HepG2 (cell line): ENCODE results near the gene KPNB1. TPM values are rescaled to one million over a fixed set of nuclear protein-coding genes. Genes with fewer than 3 reads are reported as not detected.

Source experiments
- AGO2 ChIP-seq: fragments of 200-400 bp; formaldehyde crosslinking; optimal IDR thresholded peaks from 2 replicates; pipeline ENCODE3; 2017; ENCODE audit warnings: mild to moderate bottlenecking, low read depth, low read length, moderate library complexity
- BHLHE40 ChIP-seq: IDR thresholded peaks from 2 replicates; pipeline ENCODE4 v1.6.1; 2011; ENCODE audit warnings: low read length, improper control_type of control experiment
- CEBPG ChIP-seq: IDR thresholded peaks from 2 replicates; pipeline ENCODE4 v1.6.1; 2016
- GABPA ChIP-seq, 2 experiments: IDR thresholded peaks; 2 replicates each; pipeline ENCODE4 v1.6.1; 2011 to 2016; ENCODE audit warnings: low read depth in 2 of 2, low read length in 1 of 2, missing biosample characterization in 1 of 2, missing genetic modification characterization in 1 of 2
- KDM5B ChIP-seq: sonication (generic); formaldehyde crosslinking; IDR thresholded peaks from 2 replicates; pipeline ENCODE4 v1.4.0; 2020; ENCODE audit warnings: missing genetic modification reagents, mild to moderate bottlenecking, borderline replicate concordance
- MED13 ChIP-seq: sonication (generic); formaldehyde crosslinking; IDR thresholded peaks from 2 replicates; pipeline ENCODE4 v1.5.0; 2020; ENCODE audit warnings: missing genetic modification reagents
- MZF1 ChIP-seq: sonication (generic); formaldehyde crosslinking; IDR thresholded peaks from 2 replicates; pipeline ENCODE4 v1.8.1; 2023; ENCODE audit warnings: mild to moderate bottlenecking, missing genetic modification reagents, borderline replicate concordance
- NFATC3 ChIP-seq: sonication (generic); formaldehyde crosslinking; IDR thresholded peaks from 2 replicates; pipeline ENCODE4 v1.5.1; 2020; ENCODE audit warnings: mild to moderate bottlenecking, missing genetic modification reagents
- NFIB ChIP-seq: sonication (generic); formaldehyde crosslinking; IDR thresholded peaks from 2 replicates; pipeline ENCODE4 v1.9.0; 2021; ENCODE audit warnings: missing genetic modification reagents, mild to moderate bottlenecking, borderline replicate concordance
- NFIC ChIP-seq: IDR thresholded peaks from 2 replicates; pipeline ENCODE4 v1.6.1; 2012; ENCODE audit warnings: mild to moderate bottlenecking, low read length, inconsistent platforms
- NR1H2 ChIP-seq: sonication (generic); formaldehyde crosslinking; IDR thresholded peaks from 2 replicates; pipeline ENCODE4 v1.8.1; 2022; ENCODE audit warnings: low read depth, missing genetic modification reagents, borderline replicate concordance
- PHF8 ChIP-seq: sonication (generic); formaldehyde crosslinking; IDR thresholded peaks from 2 replicates; pipeline ENCODE4 v1.5.0; 2020; ENCODE audit warnings: missing genetic modification reagents
- RNF219 ChIP-seq: sonication (generic); formaldehyde crosslinking; IDR thresholded peaks from 2 replicates; pipeline ENCODE4 v1.5.0; 2020; ENCODE audit warnings: mild to moderate bottlenecking, missing genetic modification reagents
- YEATS4 ChIP-seq: sonication (generic); formaldehyde crosslinking; IDR thresholded peaks from 2 replicates; pipeline ENCODE4 v1.4.0; 2020; ENCODE audit warnings: missing genetic modification reagents, borderline replicate concordance
- ZBTB2 ChIP-seq: sonication (generic); formaldehyde crosslinking; IDR thresholded peaks from 2 replicates; pipeline ENCODE4 v1.8.0; 2022; ENCODE audit warnings: low read depth, missing genetic modification reagents
- ZFP36L1 ChIP-seq: sonication (generic); formaldehyde crosslinking; IDR thresholded peaks from 2 replicates; pipeline ENCODE4 v1.8.0; 2022; ENCODE audit warnings: mild to moderate bottlenecking, missing genetic modification reagents, moderate library complexity
- ZNF253 ChIP-seq: sonication (generic); formaldehyde crosslinking; IDR thresholded peaks from 2 replicates; pipeline ENCODE4 v1.8.0; 2022; ENCODE audit warnings: mild to moderate bottlenecking, missing genetic modification reagents, borderline replicate concordance
- ZNF34 ChIP-seq: sonication (generic); formaldehyde crosslinking; IDR thresholded peaks from 2 replicates; pipeline ENCODE4 v1.4.0; 2020; ENCODE audit warnings: mild to moderate bottlenecking, missing genetic modification reagents, borderline replicate concordance
- ZNF383 ChIP-seq: sonication (generic); formaldehyde crosslinking; IDR thresholded peaks from 2 replicates; pipeline ENCODE4 v1.4.0; 2020; ENCODE audit warnings: missing genetic modification reagents, mild to moderate bottlenecking, borderline replicate concordance
- ZNF574 ChIP-seq: sonication (generic); formaldehyde crosslinking; IDR thresholded peaks from 2 replicates; pipeline ENCODE4 v1.4.0; 2020; ENCODE audit warnings: missing genetic modification reagents
- ZNF589 ChIP-seq: sonication (generic); formaldehyde crosslinking; conservative IDR thresholded peaks from 2 replicates; pipeline ENCODE4 v1.8.0; 2022; ENCODE audit warnings: mild to moderate bottlenecking, moderate library complexity, missing genetic modification reagents
- ZNF784 ChIP-seq: sonication (generic); formaldehyde crosslinking; IDR thresholded peaks from 2 replicates; pipeline ENCODE4 v1.5.1; 2020; ENCODE audit warnings: missing genetic modification reagents, mild to moderate bottlenecking, borderline replicate concordance
- polyA plus RNA-seq, 8 experiments: library from polyadenylated mRNA; depleted of rRNA in 3 of 8; stranded (reverse) in 7 of 8; unstranded in 1 of 8; fragments of >200 nt; fragmentation: Illumina TruSeq in 4 of 8; extraction: Trizol in 4 of 8; gene quantifications; 2 replicates each; pipeline versions ENCODE4 v1.2.1 to v1.2.3, GENCODE V29; 2011 to 2016; ENCODE audit warnings: low read depth in 4 of 8, missing spikeins in 1 of 8, mixed read lengths in 1 of 8; ENCODE audit not compliant: insufficient read depth in 1 of 8
- total RNA-seq, 5 experiments: library from RNA; depleted of rRNA; stranded (reverse); fragments of >200 nt; fragmentation: Illumina TruSeq; extraction: Trizol; gene quantifications; 2 replicates each; pipeline ENCODE4 v1.2.3, GENCODE V29; 2016; ENCODE audit warnings: low read depth in 1 of 5

KPNB1 gene
- total and polyA plus RNA-seq, 2 of the 13 experiments (the other 11 are each of a cell fraction or from before 2014, with no cell fraction given): 164 to 424 TPM

DNA sequence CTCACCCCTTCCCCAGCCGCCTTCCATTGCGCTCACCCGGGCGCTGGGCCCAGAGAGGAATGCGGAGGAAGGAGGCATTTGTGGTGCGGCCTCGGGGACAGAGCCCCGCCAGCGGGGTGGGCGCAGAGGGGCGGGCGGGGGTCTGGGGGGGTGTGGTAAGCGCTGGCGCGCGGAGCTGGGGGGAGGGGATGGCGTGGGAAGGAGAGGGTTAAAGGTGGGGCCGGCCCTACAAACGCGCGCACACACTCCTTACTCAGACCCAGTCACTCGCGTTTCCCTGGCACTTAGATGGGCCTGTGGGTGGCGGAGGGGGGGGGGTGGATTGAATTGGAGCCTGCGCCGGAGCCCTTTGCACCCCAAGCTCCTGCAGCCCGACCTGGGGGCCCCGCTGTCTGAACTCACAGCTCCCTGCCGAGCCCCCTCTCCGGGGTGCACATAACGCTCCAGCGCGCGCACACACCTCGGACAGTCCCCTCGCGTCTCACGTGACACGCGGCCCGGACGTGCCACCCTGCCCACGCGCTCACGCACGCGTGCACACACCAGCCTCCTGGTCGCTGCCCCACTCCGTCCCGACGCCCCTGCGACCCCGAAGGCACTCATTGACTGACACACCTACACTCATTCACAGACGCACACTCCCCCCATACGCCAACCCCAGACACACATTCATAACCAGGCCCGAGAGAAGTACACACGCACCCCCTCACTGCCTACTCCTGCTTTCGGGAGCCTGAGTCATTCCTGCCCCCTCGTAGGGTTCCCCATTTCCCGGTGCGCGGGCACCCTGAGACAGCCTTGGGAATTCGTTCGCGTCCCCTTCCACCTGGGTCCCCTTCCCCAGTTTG, 45.1 kb downstream of the KPNB1 start (continued):
- no peak for TF ChIP-seq ZNF589 (CRISPR knock-in tag)
- no peak for TF ChIP-seq ZNF34
- TF ChIP-seq NFIB: no peak
- TF ChIP-seq MED13: no peak
- no peak for TF ChIP-seq ZFP36L1 (CRISPR knock-in tag)
- TF ChIP-seq ZNF784 (CRISPR knock-in tag): no peak
- TF ChIP-seq CEBPG (CRISPR knock-in tag): no peak
- TF ChIP-seq BHLHE40: peak; percentile 60; the same call in 1 of the 2 replicates
- TF ChIP-seq NR1H2: no peak
- no peak for TF ChIP-seq ZNF383 (CRISPR knock-in tag)
- TF ChIP-seq YEATS4 (CRISPR knock-in tag): no peak; the same call in 1 of the 2 replicates
- TF ChIP-seq ZNF574 (CRISPR knock-in tag): no peak
- TF ChIP-seq NFIC: no peak
- TF ChIP-seq PHF8 (CRISPR knock-in tag): 0 out of 2 replicates have a peak, but pooled peaks have one; percentile 2
- no peak for TF ChIP-seq ZNF253 (CRISPR knock-in tag)
- no peak for TF ChIP-seq RNF219 (CRISPR knock-in tag)
- no peak for TF ChIP-seq NFATC3 (CRISPR knock-in tag)
- TF ChIP-seq ZBTB2 (CRISPR knock-in tag): no peak
- TF ChIP-seq AGO2: peak; percentile 35
- TF ChIP-seq MZF1 (CRISPR knock-in tag): no peak
- TF ChIP-seq GABPA (IDR thresholded peaks at IDR 0.05; ENCODE audit: low read depth, low read length): 0 out of 2 replicates have a peak, but pooled peaks have one; percentile 17
- TF ChIP-seq GABPA (CRISPR knock-in tag; IDR thresholded peaks at IDR 0.05; ENCODE audit: low read depth): no peak
- TF ChIP-seq KDM5B (CRISPR knock-in tag): 0 out of 2 replicates have a peak, but pooled peaks have one; percentile 26
